A673 (cell line): Measurements from ENCODE around the gene PEX14. TPM values are rescaled to one million over a fixed set of nuclear protein-coding genes. Genes with fewer than 3 reads are reported as not detected.

Experiments
- BruUV-seq: library from RNA; stranded (reverse); fragments of 400-500 nt; replicated peaks from 2 replicates; lab custom pipeline; 2021; lab: Mats Ljungman, UMichigan
- CTCF ChIA-PET: fragments of 300-600 bp; sonication (Branson Sonifier 250); formaldehyde crosslinking; loops from one replicate; lab custom pipeline; 2022; ENCODE audit warnings: antibody characterized with exemption; lab: Charles Lee
- POLR2A ChIA-PET: fragments of 300-600 bp; sonication (Branson Sonifier 250); formaldehyde crosslinking; loops from one replicate; lab custom pipeline; 2022; ENCODE audit warnings: antibody characterized with exemption; ENCODE audit not compliant: low non-redundant PET; lab: Charles Lee
- DNase-seq: peaks from one replicate; pipeline ENCODE4 v3.0.0-alpha.2; 2015; ENCODE audit warnings: low spot score
- H3K27ac ChIP-seq: fragments of 200-600 bp; sonication (generic); 2 replicates; pipeline ENCODE4 v1.5.1; 2016; ENCODE audit warnings: mixed run types, low read depth, mild to moderate bottlenecking, mixed read lengths, antibody characterized with exemption, low read length; ENCODE audit not compliant: poor library complexity, severe bottlenecking
- H3K27me3 ChIP-seq: fragments of 200-600 bp; sonication (generic); replicated peaks from 2 replicates; pipeline ENCODE4 v1.6.1; 2017; ENCODE audit warnings: mixed run types, low read depth, mild to moderate bottlenecking, mixed read lengths, antibody characterized with exemption, low read length; ENCODE audit not compliant: insufficient read depth, poor library complexity
- H3K36me3 ChIP-seq: fragments of 200-600 bp; sonication (generic); 2 replicates; pipeline ENCODE4 v1.6.1; 2016; ENCODE audit warnings: mixed run types, mild to moderate bottlenecking, mixed read lengths, antibody characterized with exemption, low read length; ENCODE audit not compliant: insufficient read depth, poor library complexity, severe bottlenecking
- H3K4me1 ChIP-seq: fragments of 200-600 bp; sonication (generic); 2 replicates; pipeline ENCODE4 v1.6.1; 2017; ENCODE audit warnings: mixed run types, mild to moderate bottlenecking, mixed read lengths, antibody characterized with exemption, low read length; ENCODE audit not compliant: insufficient read depth, poor library complexity, severe bottlenecking
- H3K4me3 ChIP-seq: fragments of 200-600 bp; sonication (generic); 2 replicates; pipeline ENCODE4 v1.5.1; 2016; ENCODE audit warnings: low read depth, mixed run types, mild to moderate bottlenecking, mixed read lengths, low read length; ENCODE audit not compliant: poor library complexity, severe bottlenecking
- H3K9me3 ChIP-seq: fragments of 200-600 bp; sonication (generic); 2 replicates; pipeline ENCODE4 v1.6.1; 2016; ENCODE audit warnings: mixed run types, low read depth, mild to moderate bottlenecking, mixed read lengths, antibody characterized with exemption, low read length; ENCODE audit not compliant: poor library complexity, severe bottlenecking
- EZH2 ChIP-seq: fragments of 200-600 bp; sonication (generic); IDR thresholded peaks from 2 replicates; pipeline ENCODE4 v1.6.1; 2017; ENCODE audit warnings: borderline replicate concordance, low read depth, mild to moderate bottlenecking, mixed read lengths, antibody characterized with exemption, low read length; ENCODE audit not compliant: poor library complexity, severe bottlenecking
- intact Hi-C: fragments of 100-400 bp; cut with micrococcal nuclease; formaldehyde crosslinking; loops from one replicate; pipeline ENCODE4 v1.10.0; 2022; ENCODE audit not compliant: unreplicated experiment
- total RNA-seq: library from RNA; stranded (reverse); gene quantifications from 2 replicates; pipeline ENCODE4 v1.2.3, GENCODE V29; 2021
- TF ChIP-seq, protein P1 (sequence below): fragments of 300-800, 200-600 bp; sonication (generic); conservative IDR thresholded peaks from 2 replicates; pipeline ENCODE4 v1.5.1; 2017; ENCODE audit warnings: low read depth, mild to moderate bottlenecking, antibody characterized with exemption, low read length, moderate library complexity, mixed read lengths

The PEX14 gene
- total RNA-seq, 1 experiment from 2014 or later: 26.8 TPM

GRCh38 chr1:10529091-10529490, 54.3 kb downstream of the PEX14 start:
- DNase-seq: no peak
- BruUV-seq: no TSS peak
- intact Hi-C loops: no loop called here
- TF ChIP-seq EZH2: no peak
- TF ChIP-seq, protein P1, sequence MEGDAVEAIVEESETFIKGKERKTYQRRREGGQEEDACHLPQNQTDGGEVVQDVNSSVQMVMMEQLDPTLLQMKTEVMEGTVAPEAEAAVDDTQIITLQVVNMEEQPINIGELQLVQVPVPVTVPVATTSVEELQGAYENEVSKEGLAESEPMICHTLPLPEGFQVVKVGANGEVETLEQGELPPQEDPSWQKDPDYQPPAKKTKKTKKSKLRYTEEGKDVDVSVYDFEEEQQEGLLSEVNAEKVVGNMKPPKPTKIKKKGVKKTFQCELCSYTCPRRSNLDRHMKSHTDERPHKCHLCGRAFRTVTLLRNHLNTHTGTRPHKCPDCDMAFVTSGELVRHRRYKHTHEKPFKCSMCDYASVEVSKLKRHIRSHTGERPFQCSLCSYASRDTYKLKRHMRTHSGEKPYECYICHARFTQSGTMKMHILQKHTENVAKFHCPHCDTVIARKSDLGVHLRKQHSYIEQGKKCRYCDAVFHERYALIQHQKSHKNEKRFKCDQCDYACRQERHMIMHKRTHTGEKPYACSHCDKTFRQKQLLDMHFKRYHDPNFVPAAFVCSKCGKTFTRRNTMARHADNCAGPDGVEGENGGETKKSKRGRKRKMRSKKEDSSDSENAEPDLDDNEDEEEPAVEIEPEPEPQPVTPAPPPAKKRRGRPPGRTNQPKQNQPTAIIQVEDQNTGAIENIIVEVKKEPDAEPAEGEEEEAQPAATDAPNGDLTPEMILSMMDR: no peak
- Histone ChIP-seq H3K9me3 (no peaks in the 10 kb centered on the region), H3K27me3 (no peaks in the 10 kb centered on the region), H3K27ac (peak overlapping the region; percentile 51), H3K4me3 (no peak overlapping the region), H3K36me3 (no peaks in the 10 kb centered on the region), H3K4me1 (peaks cover 37% of the 10 kb centered on the region)
- POLR2A ChIA-PET: no interaction called here
- CTCF ChIA-PET: no interaction called here

GRCh38 chr1:10529765-10530164, 55.0 kb downstream of the PEX14 start:
- Histone ChIP-seq H3K36me3 (no peaks in the 10 kb centered on the region), H3K27me3 (no peaks in the 10 kb centered on the region), H3K9me3 (no peaks in the 10 kb centered on the region), H3K4me1 (peaks cover 37% of the 10 kb centered on the region), H3K27ac (peak overlapping the region; percentile 51), H3K4me3 (no peak overlapping the region)
- intact Hi-C loops: no loop called here
- DNase-seq: no peak
- CTCF ChIA-PET: no interaction called here
- TF ChIP-seq, protein P1: no peak
- no peak for TF ChIP-seq EZH2
- BruUV-seq: no TSS peak
- POLR2A ChIA-PET: no interaction called here

DNA sequence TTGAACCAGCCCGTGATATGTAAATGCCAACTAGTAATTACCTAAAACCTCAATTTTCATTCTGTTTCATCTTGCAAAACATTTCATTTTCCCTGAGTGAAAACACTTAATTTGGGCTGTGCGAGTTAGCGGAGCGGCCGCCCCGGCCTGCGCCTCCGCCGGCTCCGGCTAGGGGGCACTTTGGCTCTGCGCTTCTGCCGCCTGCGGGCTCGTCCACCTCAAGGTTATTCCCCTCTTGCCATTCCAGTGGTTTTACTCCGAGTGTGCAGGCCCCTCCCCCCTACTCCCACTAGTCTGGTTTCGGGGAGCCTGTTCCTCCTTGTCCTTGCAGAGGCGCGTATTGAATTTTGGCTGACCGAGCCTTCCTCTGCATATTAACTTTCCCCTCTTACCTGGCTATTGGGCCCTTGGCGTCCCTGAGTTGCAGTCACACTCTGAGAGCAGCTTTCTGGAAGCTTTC, 55.6 kb downstream of the PEX14 start:
- no peak for TF ChIP-seq EZH2
- TF ChIP-seq, protein P1: peak; percentile 48
- DNase-seq: no peak
- H3K4me1 ChIP-seq: peaks cover 37% of the 10 kb centered on the region
- intact Hi-C loops: no loop called here
- no TSS peak for BruUV-seq
- no peaks in the 10 kb centered on the region for H3K9me3 ChIP-seq
- peak overlapping the region; percentile 11 for H3K27ac ChIP-seq
- POLR2A ChIA-PET: no interaction called here
- no peaks in the 10 kb centered on the region for H3K36me3 ChIP-seq
- no peaks in the 10 kb centered on the region for H3K27me3 ChIP-seq
- CTCF ChIA-PET: no interaction called here
- no peak overlapping the region for H3K4me3 ChIP-seq
